Stimulated activated CD4-positive, alpha-beta T cell treated with anti-CD3 and anti-CD28 coated beads, TNF-alpha, amount 100 ng/mL, for 48 hours (primary cell): ENCODE results near the gene ATP7A.
"Not testable (repeated sequence)": the region's sequence is repeated elsewhere in the genome, so short reads cannot be mapped to it uniquely, and the experiment has no call there.

ENCODE experiments used
- DNase-seq, 3 donors: peaks; one replicate each; pipeline ENCODE4 v3.0.0-alpha.2; 2020; ENCODE audit warnings: low read depth in 3 of 3

Gene ATP7A

GRCh38 chrX:77910108-77910840, at the start of gene ATP7A:
Gene ATP7A, plus strand, starts transcription at chrX:77910693. Its CDS starts 60,949 bp downstream, at chrX:77971642.
- peak; percentile 79 to 89 (median 81) for DNase-seq

- DNase-seq, result no peak
These were observed 35.1 kb upstream of the ATP7A start for GRCh38 chrX:77875372-77875771.

- DNase-seq, result not testable (repeated sequence)
These were observed 29.1 kb upstream of the ATP7A start for GRCh38 chrX:77881418-77881817.

GRCh38 chrX:77892887-77893286, 17.6 kb upstream of the ATP7A start:
- DNase-seq, result no peak

- no peak for DNase-seq
These were observed 16.8 kb upstream of the ATP7A start for GRCh38 chrX:77893713-77894112.

- peak; percentile 72 to 87 (median 73) for DNase-seq
These were observed 15.3 kb upstream of the ATP7A start, which contains the start of gene MAGT1 for GRCh38 chrX:77894921-77895886. Gene MAGT1, minus strand, starts transcription at chrX:77895435. Its CDS starts 25 bp downstream, at chrX:77895410.

GRCh38 chrX:77899081-77899828, 11.2 kb upstream of the ATP7A start, which contains the start of gene COX7B:
Gene COX7B, plus strand, starts transcription at chrX:77899468. Its CDS starts 86 bp downstream, at chrX:77899554.
- peak; percentile 28 to 52 (median 34) for DNase-seq

GRCh38 chrX:77900688-77901087, 9.8 kb upstream of the ATP7A start:
- no peak for DNase-seq

GRCh38 chrX:77901506-77901905, 9.0 kb upstream of the ATP7A start:
- no peak for DNase-seq

- no peak for DNase-seq
These were observed 6.9 kb downstream of the ATP7A start for GRCh38 chrX:77917294-77917933.

GRCh38 chrX:77918568-77918967, 8.1 kb downstream of the ATP7A start:
- DNase-seq, result no peak

GRCh38 chrX:77919370-77919769, 8.9 kb downstream of the ATP7A start:
- not testable (repeated sequence) for DNase-seq

- no peak for DNase-seq
These were observed 12.3 kb downstream of the ATP7A start for GRCh38 chrX:77922787-77923186.

GRCh38 chrX:77924320-77924859, 13.9 kb downstream of the ATP7A start:
- DNase-seq, result no peak

GRCh38 chrX:77925764-77926163, 15.3 kb downstream of the ATP7A start:
- no peak for DNase-seq

GRCh38 chrX:77930581-77930980, 20.1 kb downstream of the ATP7A start:
- DNase-seq, result no peak

GRCh38 chrX:77935886-77936285, 25.4 kb downstream of the ATP7A start:
- no peak for DNase-seq

GRCh38 chrX:77936299-77936698, 25.8 kb downstream of the ATP7A start:
- no peak for DNase-seq

GRCh38 chrX:77937291-77937690, 26.8 kb downstream of the ATP7A start:
- DNase-seq, result no peak

GRCh38 chrX:77938083-77938680, 27.7 kb downstream of the ATP7A start:
- DNase-seq, result no peak
